ENCODE results near the gene CCDC112.

- TF ChIP-seq CTCF (IDR thresholded peaks at IDR 0.05 in 8 of 11, conservative IDR thresholded peaks at IDR 0.05 in 3 of 11) (no peak), POLR2A (IDR thresholded peaks at IDR 0.05) (no peak), POLR2AphosphoS5 (IDR thresholded peaks at IDR 0.05) (no peak)
Observed at GRCh38 chr5:115229606-115230005, 66.8 kb downstream of the CCDC112 start.
